GM21381 (cell line): ENCODE results near the gene ATG16L2.
A peak's percentile ranks its signal among the peaks of the same experiment; 100 is the strongest.

Source experiments
- ATAC-seq: cut with Tn5 transposase; IDR thresholded peaks from one replicate; pipeline ENCODE4 v1.9.1; 2021; ENCODE audit warnings: mild to moderate bottlenecking, moderate library complexity; ENCODE audit not compliant: unreplicated experiment

The ATG16L2 gene

GRCh38 chr11:72814286-72815109 lies at the start of gene ATG16L2:
Gene ATG16L2 (plus strand): TSS chr11:72814411. CDS start chr11:72814446, 35 bp downstream.
- peak; percentile 53 for ATAC-seq

- ATAC-seq = no peak
Measured at GRCh38 chr11:72764503-72764902, 49.7 kb upstream of the ATG16L2 start.

GRCh38 chr11:72766152-72766902 lies 47.9 kb upstream of the ATG16L2 start:
- ATAC-seq = no peak

- no peak for ATAC-seq
Measured at GRCh38 chr11:72767203-72768062, 46.8 kb upstream of the ATG16L2 start.

GRCh38 chr11:72768581-72768980 lies 45.6 kb upstream of the ATG16L2 start:
- ATAC-seq = no peak

- no peak for ATAC-seq
Measured at GRCh38 chr11:72769680-72770079, 44.5 kb upstream of the ATG16L2 start.

- ATAC-seq = no peak
Measured at GRCh38 chr11:72770799-72771198, 43.4 kb upstream of the ATG16L2 start.

- ATAC-seq = no peak
Measured at GRCh38 chr11:72771507-72771906, 42.7 kb upstream of the ATG16L2 start.

- no peak for ATAC-seq
Measured at GRCh38 chr11:72772059-72772458, 42.2 kb upstream of the ATG16L2 start.

GRCh38 chr11:72773291-72773690 lies 40.9 kb upstream of the ATG16L2 start:
- no peak for ATAC-seq

- no peak for ATAC-seq
Measured at GRCh38 chr11:72773696-72774095, 40.5 kb upstream of the ATG16L2 start.

GRCh38 chr11:72774499-72774898 lies 39.7 kb upstream of the ATG16L2 start:
- ATAC-seq = no peak

- no peak for ATAC-seq
Measured at GRCh38 chr11:72775288-72776110, 38.7 kb upstream of the ATG16L2 start.

GRCh38 chr11:72776117-72776843 lies 37.9 kb upstream of the ATG16L2 start:
- ATAC-seq = no peak

- no peak for ATAC-seq
Measured at GRCh38 chr11:72776844-72777754, 37.1 kb upstream of the ATG16L2 start.

GRCh38 chr11:72777755-72778278 lies 36.4 kb upstream of the ATG16L2 start:
- no peak for ATAC-seq

GRCh38 chr11:72778535-72779494 lies 35.4 kb upstream of the ATG16L2 start:
- no peak for ATAC-seq
